ENCODE measurements around the gene RAB31. TPM values are rescaled to one million over a fixed set of nuclear protein-coding genes. Genes with fewer than 3 reads are reported as not detected.

The RAB31 gene
- total and polyA plus RNA-seq, 2 of the 13 experiments (the other 11 are each of a cell fraction or from before 2014, with no cell fraction given): 1.1 to 1.7 TPM

GRCh38 chr18:9697121-9697520 is 11.0 kb upstream of the RAB31 start:
- Histone ChIP-seq H3K9me3 (ENCODE audit: low read length) (no peaks in the 10 kb centered on the region), H2AFZ (ENCODE audit: low read length) (no peak overlapping the region), H3K27ac (ENCODE audit: extremely low read length, insufficient read depth, low read length) (no peak overlapping the region), H3K36me3 (replicated peaks in 1 of 2; ENCODE audit: control insufficient read depth in 1 of 2, insufficient read depth in 2 of 2, low read length in 2 of 2) (no peaks in the 10 kb centered on the region), H3K79me2 (ENCODE audit: insufficient read depth, low read length) (no peaks in the 10 kb centered on the region), H3K9ac (ENCODE audit: insufficient read depth, low read depth, low read length) (no peak overlapping the region), H3K4me3 (replicated peaks in 1 of 3; ENCODE audit: insufficient read depth in 1 of 3, low read depth in 2 of 3, low read length in 3 of 3) (no peak overlapping the region), H4K20me1 (ENCODE audit: insufficient read depth, low read length) (no peaks in the 10 kb centered on the region), H3K4me1 (ENCODE audit: insufficient read depth, low read length) (peaks cover 6% of the 10 kb centered on the region), H3K27me3 (ENCODE audit: control insufficient read depth in 1 of 2, insufficient read depth in 2 of 2, low read length in 2 of 2) (peaks cover 0 to 3% of the 10 kb centered on the region in 2 experiments; a peak in 2 of 5 replicates), H3K4me2 (ENCODE audit: low read depth, low read length) (no peak overlapping the region)
- TF ChIP-seq ZNF232 (CRISPR knock-in tag; IDR thresholded peaks at IDR 0.05; ENCODE audit: borderline replicate concordance) (no peak), PBX3 (CRISPR knock-in tag; IDR thresholded peaks at IDR 0.05; ENCODE audit: borderline replicate concordance) (no peak), ZC3H4 (CRISPR knock-in tag; IDR thresholded peaks at IDR 0.05; ENCODE audit: borderline replicate concordance) (no peak), STAT5B (CRISPR knock-in tag; IDR thresholded peaks at IDR 0.05) (no peak)
- ChIA-PET CTCF (ENCODE audit: low intra/inter-chr PET ratio, low total read pairs) (no interaction called here), POLR2A (no interaction called here)
- FAIRE-seq (no peak), DNase-seq (ENCODE audit: low spot score) (no peak), ATAC-seq (no peak)
- in situ Hi-C loops (cut with HindIII; ENCODE audit: extremely low pct_ligation_motif_present, low pct_unique_long_range_greater_than_20kb): no loop called here
- intact Hi-C loops (cut with micrococcal nuclease; ENCODE audit: unreplicated experiment): no loop called here
- WGBS (ENCODE audit: low lambda C conversion rate): 68% methylated on average over 9 of the region's 9 CpGs
- BruUV-seq (replicated peaks): no TSS peak

- Histone ChIP-seq H3K27ac (ENCODE audit: extremely low read length, insufficient read depth, low read length) (no peak overlapping the region), H2AFZ (ENCODE audit: low read length) (no peak overlapping the region), H3K36me3 (replicated peaks in 1 of 2; ENCODE audit: control insufficient read depth in 1 of 2, insufficient read depth in 2 of 2, low read length in 2 of 2) (no peaks in the 10 kb centered on the region), H3K9ac (ENCODE audit: insufficient read depth, low read depth, low read length) (no peak overlapping the region), H3K9me3 (ENCODE audit: low read length) (no peaks in the 10 kb centered on the region), H4K20me1 (ENCODE audit: insufficient read depth, low read length) (no peaks in the 10 kb centered on the region), H3K4me2 (ENCODE audit: low read depth, low read length) (no peak overlapping the region), H3K79me2 (ENCODE audit: insufficient read depth, low read length) (no peaks in the 10 kb centered on the region), H3K27me3 (ENCODE audit: control insufficient read depth in 1 of 2, insufficient read depth in 2 of 2, low read length in 2 of 2) (peaks cover 0 to 8% of the 10 kb centered on the region in 2 experiments; a peak in 2 of 5 replicates), H3K4me1 (ENCODE audit: insufficient read depth, low read length) (peaks cover 6% of the 10 kb centered on the region), H3K4me3 (replicated peaks in 1 of 3; ENCODE audit: insufficient read depth in 1 of 3, low read depth in 2 of 3, low read length in 3 of 3) (no peak overlapping the region)
- 23% methylated on average over 4 of the region's 4 CpGs for WGBS (ENCODE audit: low lambda C conversion rate)
- FAIRE-seq (no peak), ATAC-seq (no peak), DNase-seq (ENCODE audit: low spot score) (no peak)
- POLR2A ChIA-PET: no interaction called here
- BruUV-seq (replicated peaks): no TSS peak
- in situ Hi-C loops (cut with HindIII; ENCODE audit: extremely low pct_ligation_motif_present, low pct_unique_long_range_greater_than_20kb) (no loop called here), intact Hi-C loops (cut with micrococcal nuclease; ENCODE audit: unreplicated experiment) (no loop called here)
- CTCF ChIA-PET (ENCODE audit: low intra/inter-chr PET ratio, low total read pairs): no interaction called here
- no peak for TF ChIP-seq DMTF1 (CRISPR knock-in tag; IDR thresholded peaks at IDR 0.05)
- no peak for TF ChIP-seq PLRG1 (conservative IDR thresholded peaks at IDR 0.05)
- TF ChIP-seq SALL1 (CRISPR knock-in tag; IDR thresholded peaks at IDR 0.05): no peak
- TF ChIP-seq KLF11 (CRISPR knock-in tag; IDR thresholded peaks at IDR 0.05): no peak
- TF ChIP-seq ZNF430 (CRISPR knock-in tag; IDR thresholded peaks at IDR 0.05): no peak
- TF ChIP-seq CBX1 (IDR thresholded peaks at IDR 0.05; ENCODE audit: low read depth): no peak
- TF ChIP-seq ZNF446 (CRISPR knock-in tag; IDR thresholded peaks at IDR 0.05): no peak
- TF ChIP-seq KAT8 (CRISPR knock-in tag; IDR thresholded peaks at IDR 0.05): no peak
- TF ChIP-seq XBP1 (CRISPR knock-in tag; IDR thresholded peaks at IDR 0.05): no peak
- TF ChIP-seq DDIT3 (CRISPR knock-in tag; IDR thresholded peaks at IDR 0.05): no peak
- TF ChIP-seq ZNF30 (CRISPR knock-in tag; IDR thresholded peaks at IDR 0.05): no peak
- TF ChIP-seq, protein P1, sequence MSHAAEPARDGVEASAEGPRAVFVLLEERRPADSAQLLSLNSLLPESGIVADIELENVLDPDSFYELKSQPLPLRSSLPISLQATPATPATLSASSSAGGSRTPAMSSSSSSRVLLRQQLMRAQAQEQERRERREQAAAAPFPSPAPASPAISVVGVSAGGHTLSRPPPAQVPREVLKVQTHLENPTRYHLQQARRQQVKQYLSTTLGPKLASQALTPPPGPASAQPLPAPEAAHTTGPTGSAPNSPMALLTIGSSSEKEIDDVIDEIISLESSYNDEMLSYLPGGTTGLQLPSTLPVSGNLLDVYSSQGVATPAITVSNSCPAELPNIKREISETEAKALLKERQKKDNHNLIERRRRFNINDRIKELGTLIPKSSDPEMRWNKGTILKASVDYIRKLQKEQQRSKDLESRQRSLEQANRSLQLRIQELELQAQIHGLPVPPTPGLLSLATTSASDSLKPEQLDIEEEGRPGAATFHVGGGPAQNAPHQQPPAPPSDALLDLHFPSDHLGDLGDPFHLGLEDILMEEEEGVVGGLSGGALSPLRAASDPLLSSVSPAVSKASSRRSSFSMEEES (CRISPR knock-in tag; IDR thresholded peaks at IDR 0.05): no peak
Measured at GRCh38 chr18:9698497-9698896, 9.6 kb upstream of the RAB31 start.
